Stimulated activated CD4-positive, alpha-beta T cell treated with anti-CD3 and anti-CD28 coated beads, Interleukin-12 subunit alpha, Interleukin-12 subunit beta, amount 100 ng/mL, for 4 hours (primary cell): ENCODE measurements around the gene IL17RA.
"Not testable (repeated sequence)": the region's sequence is repeated elsewhere in the genome, so short reads cannot be mapped to it uniquely, and the experiment has no call there.

Experiments used
- DNase-seq: peaks from one replicate; pipeline ENCODE4 v3.0.0-alpha.2; 2020

IL17RA gene

GRCh38 chr22:17130199-17130598 lies 45.4 kb downstream of the IL17RA start:
- no peak for DNase-seq

GRCh38 chr22:17131686-17132085 lies 46.9 kb downstream of the IL17RA start:
- no peak for DNase-seq

- no peak for DNase-seq
These were observed 47.3 kb downstream of the IL17RA start for GRCh38 chr22:17132112-17132511.

GRCh38 chr22:17133137-17133536 lies 48.3 kb downstream of the IL17RA start:
- no peak for DNase-seq

GRCh38 chr22:17135153-17135760 lies 50.5 kb downstream of the IL17RA start:
- DNase-seq = no peak

- DNase-seq = no peak
These were observed 52.4 kb downstream of the IL17RA start for GRCh38 chr22:17137170-17137569.

- DNase-seq = no peak
These were observed 53.1 kb downstream of the IL17RA start for GRCh38 chr22:17137861-17138425.

- DNase-seq = no peak
These were observed 53.7 kb downstream of the IL17RA start for GRCh38 chr22:17138513-17138912.

GRCh38 chr22:17140022-17140421 lies 55.2 kb downstream of the IL17RA start:
- DNase-seq = no peak

- no peak for DNase-seq
These were observed 56.3 kb downstream of the IL17RA start for GRCh38 chr22:17140826-17141766.

GRCh38 chr22:17143101-17143500 lies 58.3 kb downstream of the IL17RA start:
- no peak for DNase-seq

GRCh38 chr22:17143826-17144225 lies 59.0 kb downstream of the IL17RA start:
- DNase-seq = no peak

- no peak for DNase-seq
These were observed 60.4 kb downstream of the IL17RA start for GRCh38 chr22:17145021-17145680.

- DNase-seq = not testable (repeated sequence)
These were observed 62.7 kb downstream of the IL17RA start for GRCh38 chr22:17147458-17147857.

- no peak for DNase-seq
These were observed 64.4 kb downstream of the IL17RA start for GRCh38 chr22:17149076-17149815.

- DNase-seq = no peak
These were observed 67.5 kb downstream of the IL17RA start for GRCh38 chr22:17152340-17152739.

- no peak for DNase-seq
These were observed 68.2 kb downstream of the IL17RA start for GRCh38 chr22:17152971-17153370.

- no peak for DNase-seq
These were observed 71.1 kb downstream of the IL17RA start for GRCh38 chr22:17155941-17156340.

- no peak for DNase-seq
These were observed 72.9 kb downstream of the IL17RA start for GRCh38 chr22:17157714-17158113.

GRCh38 chr22:17158176-17158567 lies 73.4 kb downstream of the IL17RA start:
- DNase-seq = no peak

- DNase-seq = peak; percentile 92
These were observed 74.0 kb downstream of the IL17RA start, which contains the start of gene HDHD5 for GRCh38 chr22:17158568-17159503. HDHD5 (minus strand) TSS chr22:17159277; CDS start chr22:17159251, 26 bp downstream.
